ENCODE measurements around the gene GTF3A. TPM values are rescaled to one million over a fixed set of nuclear protein-coding genes. Genes with fewer than 3 reads are reported as not detected.

GTF3A gene
- total and polyA plus RNA-seq, 7 donors, result 141 to 285 (median 201) TPM

- ATAC-seq, result no peak
- no peak for TF ChIP-seq CTCF (IDR thresholded peaks at IDR 0.05)
- no peaks in the 10 kb centered on the region for H3K36me3 ChIP-seq (ENCODE audit: insufficient read depth in 1 of 2, low read depth in 1 of 2)
- 49 to 62% (median 54%) methylated on average over 5 of the region's 5 CpGs for WGBS, 3 donors
- intact Hi-C loops (cut with DNase I), result no loop called here
- H3K4me3 ChIP-seq, result no peak overlapping the region
- no peak overlapping the region for H3K27ac ChIP-seq
- DNase-seq, result no peak
- H3K27me3 ChIP-seq (ENCODE audit: insufficient read depth in 3 of 3, low read length in 2 of 3), result peaks cover 0 to 3% (median 3%) of the 10 kb centered on the region in 3 donors
- no peaks in the 10 kb centered on the region for H3K4me1 ChIP-seq
- H3K9me3 ChIP-seq, result no peaks in the 10 kb centered on the region
Measured at GRCh38 chr13:27465611-27466010, 41.2 kb downstream of the GTF3A start.

GRCh38 chr13:27466513-27466912 lies 42.1 kb downstream of the GTF3A start:
- no peak for TF ChIP-seq CTCF (IDR thresholded peaks at IDR 0.05)
- H3K9me3 ChIP-seq, result no peaks in the 10 kb centered on the region
- no peaks in the 10 kb centered on the region for H3K36me3 ChIP-seq (ENCODE audit: insufficient read depth in 1 of 2, low read depth in 1 of 2)
- peaks cover 0 to 3% (median 3%) of the 10 kb centered on the region in 3 donors for H3K27me3 ChIP-seq (ENCODE audit: insufficient read depth in 3 of 3, low read length in 2 of 3)
- no peaks in the 10 kb centered on the region for H3K4me1 ChIP-seq
- ATAC-seq (no peak), DNase-seq (no peak)
- H3K4me3 ChIP-seq, result no peak overlapping the region
- no peak overlapping the region for H3K27ac ChIP-seq
- intact Hi-C loops (cut with DNase I), result no loop called here
- WGBS, 3 donors, result 18 to 28% (median 25%) methylated on average over 3 of the region's 3 CpGs

GRCh38 chr13:27470075-27470820 lies 45.8 kb downstream of the GTF3A start:
- TF ChIP-seq CTCF (IDR thresholded peaks at IDR 0.05), result no peak
- ATAC-seq, result no peak
- 55 to 66% (median 60%) methylated on average over 5 of the region's 5 CpGs for WGBS, 3 donors

GRCh38 chr13:27472441-27472840 lies 48.0 kb downstream of the GTF3A start:
- H3K27me3 ChIP-seq (ENCODE audit: insufficient read depth in 3 of 3, low read length in 2 of 3), result no peaks in the 10 kb centered on the region
- no peak overlapping the region for H3K27ac ChIP-seq
- WGBS, 3 donors, result 88 to 89% (median 89%) methylated on average over 2 of the region's 2 CpGs
- no peak for TF ChIP-seq CTCF (IDR thresholded peaks at IDR 0.05)
- H3K9me3 ChIP-seq, result no peaks in the 10 kb centered on the region
- DNase-seq (no peak), ATAC-seq (no peak)
- H3K4me3 ChIP-seq, result no peak overlapping the region
- intact Hi-C loops (cut with DNase I), result no loop called here
- H3K4me1 ChIP-seq, result no peaks in the 10 kb centered on the region
- no peaks in the 10 kb centered on the region for H3K36me3 ChIP-seq (ENCODE audit: insufficient read depth in 1 of 2, low read depth in 1 of 2)

More at GRCh38 chr13:27470075-27470820, 45.8 kb downstream of the GTF3A start:
- DNase-seq, result no peak
- H3K4me3 ChIP-seq, result no peak overlapping the region
- H3K27ac ChIP-seq, result no peak overlapping the region
- H3K27me3 ChIP-seq (ENCODE audit: insufficient read depth in 3 of 3, low read length in 2 of 3), result no peaks in the 10 kb centered on the region
- no peaks in the 10 kb centered on the region for H3K4me1 ChIP-seq
- intact Hi-C loops (cut with DNase I), result no loop called here
- H3K36me3 ChIP-seq (ENCODE audit: insufficient read depth in 1 of 2, low read depth in 1 of 2), result no peaks in the 10 kb centered on the region
- no peaks in the 10 kb centered on the region for H3K9me3 ChIP-seq

- DNase-seq, result no peak
- Histone ChIP-seq H3K36me3 (ENCODE audit: insufficient read depth in 1 of 2, low read depth in 1 of 2) (no peaks in the 10 kb centered on the region), H3K9me3 (no peaks in the 10 kb centered on the region), H3K27ac (no peak overlapping the region), H3K4me1 (no peaks in the 10 kb centered on the region), H3K27me3 (ENCODE audit: insufficient read depth in 3 of 3, low read length in 2 of 3) (no peaks in the 10 kb centered on the region), H3K4me3 (no peak overlapping the region)
- TF ChIP-seq CTCF (IDR thresholded peaks at IDR 0.05), result no peak
- WGBS, 3 donors, result 75 to 82% (median 78%) methylated on average over 3 of the region's 3 CpGs
- no peak for ATAC-seq
- intact Hi-C loops (cut with DNase I), result no loop called here
Measured at GRCh38 chr13:27472941-27473340, 48.5 kb downstream of the GTF3A start.
